Esophagus squamous epithelium (tissue), 4 donors: ENCODE data around the gene DLST.

ENCODE experiments used
- POLR2A ChIP-seq, 4 donors: fragments of 450-650 bp; IDR thresholded peaks; one replicate each; pipeline ENCODE4 v1.6.1; 2017; ENCODE audit warnings: antibody characterized with exemption in 4 of 4, mild to moderate bottlenecking in 4 of 4, moderate library complexity in 3 of 4
- TF ChIP-seq, protein P1 (sequence below), 6 experiments: fragments of 450-650 bp in 4 of 6; fragments of 200-600 bp in 2 of 6; sonication (generic) in 2 of 6; IDR thresholded peaks; one replicate each; pipeline ENCODE4 v1.5.1; 2016 to 2019; ENCODE audit warnings: antibody characterized with exemption in 6 of 6, mild to moderate bottlenecking in 4 of 6, moderate library complexity in 4 of 6

DNA sequence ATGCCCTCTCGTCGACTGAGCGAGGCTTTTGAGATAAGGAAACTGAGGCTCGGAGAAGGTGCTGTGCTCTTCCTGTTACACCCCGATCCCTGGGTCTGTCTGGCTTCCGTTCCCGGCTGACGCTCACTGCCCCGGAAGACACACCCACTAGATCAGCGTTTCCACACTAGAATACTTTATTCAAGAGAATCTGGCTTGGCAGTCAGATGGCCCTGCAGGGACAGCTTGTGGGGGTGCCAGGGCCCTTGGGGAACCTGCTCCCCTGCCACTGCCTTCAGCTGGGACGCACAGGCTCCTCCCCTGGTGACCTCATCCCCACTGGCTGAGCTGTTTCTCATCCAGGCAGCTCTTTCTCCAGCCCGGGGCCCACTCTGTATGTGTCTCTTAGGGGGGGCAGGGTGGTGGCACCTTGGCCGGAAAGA lies 60.0 kb downstream of the DLST start:
- TF ChIP-seq, protein P1, sequence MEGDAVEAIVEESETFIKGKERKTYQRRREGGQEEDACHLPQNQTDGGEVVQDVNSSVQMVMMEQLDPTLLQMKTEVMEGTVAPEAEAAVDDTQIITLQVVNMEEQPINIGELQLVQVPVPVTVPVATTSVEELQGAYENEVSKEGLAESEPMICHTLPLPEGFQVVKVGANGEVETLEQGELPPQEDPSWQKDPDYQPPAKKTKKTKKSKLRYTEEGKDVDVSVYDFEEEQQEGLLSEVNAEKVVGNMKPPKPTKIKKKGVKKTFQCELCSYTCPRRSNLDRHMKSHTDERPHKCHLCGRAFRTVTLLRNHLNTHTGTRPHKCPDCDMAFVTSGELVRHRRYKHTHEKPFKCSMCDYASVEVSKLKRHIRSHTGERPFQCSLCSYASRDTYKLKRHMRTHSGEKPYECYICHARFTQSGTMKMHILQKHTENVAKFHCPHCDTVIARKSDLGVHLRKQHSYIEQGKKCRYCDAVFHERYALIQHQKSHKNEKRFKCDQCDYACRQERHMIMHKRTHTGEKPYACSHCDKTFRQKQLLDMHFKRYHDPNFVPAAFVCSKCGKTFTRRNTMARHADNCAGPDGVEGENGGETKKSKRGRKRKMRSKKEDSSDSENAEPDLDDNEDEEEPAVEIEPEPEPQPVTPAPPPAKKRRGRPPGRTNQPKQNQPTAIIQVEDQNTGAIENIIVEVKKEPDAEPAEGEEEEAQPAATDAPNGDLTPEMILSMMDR (IDR thresholded peaks at IDR 0.05): no peak
- no peak for TF ChIP-seq POLR2A (IDR thresholded peaks at IDR 0.05)
